HUDEP-2 (cell line): ENCODE data around the gene TSPAN31.
"Not testable (repeated sequence)": the region's sequence is repeated elsewhere in the genome, so short reads cannot be mapped to it uniquely, and the experiment has no call there.

ENCODE experiments used
- DNase-seq, 76 experiments: peaks; one replicate each; lab custom pipeline; 2025; ENCODE audit not compliant: unreplicated experiment in 76 of 76; lab: John Stamatoyannopoulos, UW

The TSPAN31 gene

DNA sequence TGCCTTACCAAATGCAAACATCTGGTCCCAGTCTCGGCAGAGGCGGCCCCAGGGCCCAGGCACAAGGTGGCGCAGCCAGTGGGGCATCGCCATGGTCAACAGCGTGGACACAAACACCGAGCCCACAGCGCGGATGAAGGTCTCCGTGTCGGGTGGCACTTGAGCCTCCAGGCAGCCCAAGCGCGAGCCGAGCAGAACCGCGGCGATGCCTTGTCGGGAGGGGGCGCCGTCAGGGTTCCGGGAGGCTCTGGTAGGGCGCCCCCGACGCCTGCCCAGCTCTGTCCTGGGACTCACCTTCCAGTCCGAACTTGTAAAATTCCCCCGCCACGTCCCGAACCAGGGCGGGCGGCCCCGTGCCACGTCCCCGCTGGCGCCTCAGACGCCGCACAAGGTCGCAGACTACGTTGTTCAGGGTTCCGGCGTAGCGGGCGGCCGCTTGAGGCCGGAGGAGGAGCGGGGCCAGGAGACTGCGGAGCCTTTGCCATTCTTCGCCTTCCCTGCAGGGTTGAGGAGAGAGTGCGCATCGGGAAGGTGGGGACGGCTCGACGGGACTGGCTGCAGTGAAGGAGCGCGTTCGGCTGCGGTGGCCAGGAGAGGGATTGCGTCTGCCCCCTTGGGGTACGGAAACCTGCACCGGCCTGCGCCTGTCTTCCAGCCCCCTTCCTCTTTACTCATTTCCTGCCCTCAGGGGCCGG lies 20.3 kb downstream of the TSPAN31 start:
- peak in 45 of 76 experiments; percentile 7 to 61 (median 32) for DNase-seq

DNA sequence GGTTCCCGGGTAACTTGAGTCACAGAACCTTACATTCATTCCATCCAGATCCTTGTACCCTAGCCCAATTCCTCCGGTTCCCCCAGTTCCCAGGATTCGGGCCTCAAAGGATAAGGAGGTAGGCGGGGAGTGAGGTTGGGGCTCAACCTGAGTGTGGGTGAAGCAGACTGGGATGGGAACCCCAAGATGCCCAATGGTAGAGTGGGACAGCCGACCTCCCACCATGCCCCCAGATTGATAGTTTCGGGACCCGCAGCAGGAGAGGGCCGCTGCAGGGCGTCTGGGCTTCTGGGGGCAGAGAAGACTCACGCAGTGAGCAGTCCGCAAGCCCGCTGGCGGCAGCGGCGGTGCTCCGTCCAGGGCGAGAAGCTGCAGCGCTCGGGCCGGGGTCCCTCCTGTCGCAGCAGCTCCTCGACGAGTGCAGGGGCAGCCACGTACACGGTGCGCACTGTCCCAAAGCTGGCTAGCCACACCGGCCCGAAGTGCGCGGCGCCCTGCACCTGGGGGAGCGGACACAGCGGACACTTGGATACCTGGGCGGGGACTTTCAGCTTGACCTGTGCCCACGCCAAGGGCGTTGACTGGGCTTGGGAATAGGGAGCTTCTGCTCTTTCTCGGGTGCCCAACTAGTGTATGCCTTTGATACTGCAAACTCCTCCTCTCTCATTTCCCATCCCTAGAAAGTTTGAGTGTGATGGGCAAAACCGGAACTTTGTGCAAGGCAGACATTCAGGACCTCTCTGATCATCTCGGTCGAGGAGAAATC lies 21.0 kb downstream of the TSPAN31 start:
- DNase-seq, result peak in 1 of 76 experiments; percentile 34

DNA sequence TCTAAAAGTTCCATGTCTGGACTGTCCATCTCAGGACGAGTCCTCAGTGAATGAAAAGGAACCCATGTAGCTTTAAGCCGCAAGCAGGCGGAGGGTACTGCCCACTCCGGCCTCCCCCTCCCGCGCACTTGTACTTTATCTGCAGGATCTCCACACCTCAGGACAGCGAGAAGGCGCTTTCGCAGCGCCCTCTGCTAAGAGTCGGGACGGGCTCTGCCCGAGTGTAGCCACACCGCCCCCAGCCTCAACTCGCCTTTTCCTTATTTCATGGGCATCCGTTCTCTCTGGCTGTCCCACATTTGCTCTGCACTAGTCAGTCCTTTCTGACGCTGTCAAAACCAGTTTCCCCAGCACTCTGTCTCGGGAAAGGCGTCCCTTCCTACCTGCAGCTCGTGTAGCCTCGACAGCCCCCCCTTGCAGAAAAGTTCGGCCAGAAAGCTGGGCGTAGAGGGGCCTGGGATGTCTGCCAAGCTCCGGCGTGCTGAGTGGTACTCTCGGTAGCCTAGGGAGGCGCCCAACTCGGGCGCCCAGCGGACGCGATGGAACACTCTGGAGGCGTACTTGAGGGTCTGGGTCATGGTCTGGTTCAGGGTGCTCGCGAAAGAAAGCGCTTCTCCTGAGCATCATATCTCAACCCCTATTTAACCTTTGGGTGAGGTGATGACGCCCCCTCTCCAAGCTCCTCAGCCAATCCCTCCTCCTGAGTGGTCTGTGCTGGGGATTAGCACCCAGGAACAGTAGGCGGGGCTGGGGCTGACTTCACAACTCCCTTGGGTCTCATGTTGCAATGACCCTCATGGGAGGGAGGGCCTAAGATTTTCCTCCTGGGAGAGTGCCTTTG lies 21.8 kb downstream of the TSPAN31 start, which contains the start of gene CYP27B1:
Gene CYP27B1, minus strand, starts transcription at position 615 of the 841 bp plus-strand sequence. Its CDS starts 37 bp downstream, at position 578.
- peak in 25 of 76 experiments; percentile 10 to 43 (median 29) for DNase-seq

DNA sequence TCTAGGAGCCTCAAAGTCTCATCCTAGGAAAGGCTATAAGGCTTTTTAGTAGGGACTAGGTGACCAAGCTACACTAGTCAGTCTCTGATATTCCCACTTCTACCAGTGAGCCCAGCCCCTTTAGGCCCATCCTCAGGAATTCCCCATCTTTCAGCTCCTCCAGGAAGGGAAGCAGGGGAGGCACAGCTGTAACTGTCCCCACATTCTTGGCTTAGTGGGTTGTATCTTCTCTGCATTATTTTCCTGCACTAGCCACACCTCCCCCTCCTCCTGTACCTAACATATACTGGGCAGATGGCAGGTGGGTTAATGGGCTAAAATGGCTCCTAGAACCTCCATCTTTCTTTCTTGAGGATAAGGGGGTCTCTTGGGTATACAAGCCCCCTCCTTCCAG lies 22.5 kb downstream of the TSPAN31 start:
- DNase-seq, result no peak

DNA sequence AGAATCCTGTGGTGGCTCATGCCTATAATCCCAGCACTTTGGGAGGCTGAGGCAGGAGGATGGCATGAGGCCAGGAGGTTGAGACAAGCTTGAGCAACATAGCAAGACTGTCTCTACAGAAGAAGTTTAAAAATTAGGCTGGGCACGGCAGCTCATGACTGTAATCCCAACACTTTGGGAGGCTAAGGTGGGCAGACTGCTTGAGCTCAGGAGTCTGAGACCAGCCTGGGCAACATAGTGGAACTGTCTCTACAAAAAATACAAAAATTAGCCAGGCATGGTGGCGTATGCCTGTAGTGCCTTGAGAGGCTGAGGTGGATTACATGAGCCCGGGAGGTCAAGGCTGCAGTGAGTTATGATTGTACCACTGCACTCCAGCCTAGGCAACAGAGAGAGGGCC lies 23.0 kb downstream of the TSPAN31 start:
- no peak for DNase-seq

DNA sequence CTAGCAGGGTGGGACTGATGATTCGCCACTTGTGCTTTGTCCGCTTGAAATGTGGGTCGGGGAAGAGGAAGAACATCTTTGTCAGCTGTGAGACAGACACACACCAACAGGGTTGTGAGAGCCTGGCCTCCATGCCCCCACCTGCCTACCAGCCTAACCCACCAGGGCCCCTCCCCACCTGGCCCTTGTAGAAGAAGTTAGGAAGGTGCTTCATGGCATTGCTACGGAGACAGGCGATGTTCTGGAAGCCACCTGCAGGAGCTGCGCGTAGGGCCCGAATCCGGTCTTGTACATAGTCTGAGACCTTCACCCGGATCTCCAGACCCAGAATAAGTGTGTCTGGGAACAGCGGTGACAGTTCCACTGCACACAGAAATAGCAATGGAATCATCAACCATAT lies 24.8 kb downstream of the TSPAN31 start:
- DNase-seq, result no peak

DNA sequence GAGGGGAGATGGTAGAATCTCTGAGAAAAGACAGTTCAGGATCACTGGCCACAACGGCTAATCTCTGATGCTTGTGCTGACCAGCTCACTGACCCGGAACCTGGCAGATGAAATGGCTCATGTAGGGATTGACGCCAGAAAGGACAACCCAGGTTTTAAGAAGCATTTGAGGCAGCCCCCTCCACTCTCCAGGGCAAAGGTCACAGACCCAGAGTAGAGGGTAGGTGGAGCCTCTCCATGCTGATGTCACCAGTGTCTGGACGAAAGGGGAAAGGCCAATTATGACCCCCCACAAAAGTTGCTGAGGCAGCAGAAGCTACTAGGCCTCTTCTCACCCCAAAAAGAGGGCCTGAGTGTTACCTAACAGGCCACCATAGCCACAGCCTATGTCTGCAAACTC lies 25.9 kb downstream of the TSPAN31 start:
- DNase-seq, result no peak

DNA sequence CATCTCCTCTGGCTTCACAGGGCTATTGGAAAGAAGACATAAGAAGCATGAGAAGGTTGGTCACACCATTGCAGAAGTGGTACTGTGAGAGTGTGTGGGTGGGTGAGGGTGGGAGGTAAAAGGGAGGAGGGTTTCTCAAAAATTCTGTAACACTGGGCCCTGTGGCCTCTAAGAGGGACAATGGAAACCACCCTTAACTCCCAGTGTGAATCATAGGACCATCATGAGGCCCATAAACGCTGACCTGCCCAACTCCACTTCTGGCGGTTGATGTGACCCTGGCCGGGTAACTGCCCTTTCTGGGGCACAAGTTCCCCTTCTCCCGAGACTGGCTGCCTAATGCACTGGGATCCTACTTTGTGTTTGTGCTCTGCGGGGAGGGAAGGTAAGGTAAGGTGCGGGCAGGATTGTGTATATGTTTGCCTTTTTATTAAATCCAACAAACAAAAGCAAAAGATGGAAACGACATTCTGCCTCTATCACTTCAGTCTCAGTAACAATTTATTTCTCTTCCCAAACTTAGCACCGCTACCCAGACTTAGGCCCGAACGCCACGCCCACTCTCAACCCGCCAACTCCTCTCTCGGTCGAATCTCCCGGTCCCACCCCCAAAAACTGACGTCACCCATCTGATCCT lies 26.5 kb downstream of the TSPAN31 start:
- peak in 64 of 76 experiments; percentile 44 to 93 (median 86) for DNase-seq

DNA sequence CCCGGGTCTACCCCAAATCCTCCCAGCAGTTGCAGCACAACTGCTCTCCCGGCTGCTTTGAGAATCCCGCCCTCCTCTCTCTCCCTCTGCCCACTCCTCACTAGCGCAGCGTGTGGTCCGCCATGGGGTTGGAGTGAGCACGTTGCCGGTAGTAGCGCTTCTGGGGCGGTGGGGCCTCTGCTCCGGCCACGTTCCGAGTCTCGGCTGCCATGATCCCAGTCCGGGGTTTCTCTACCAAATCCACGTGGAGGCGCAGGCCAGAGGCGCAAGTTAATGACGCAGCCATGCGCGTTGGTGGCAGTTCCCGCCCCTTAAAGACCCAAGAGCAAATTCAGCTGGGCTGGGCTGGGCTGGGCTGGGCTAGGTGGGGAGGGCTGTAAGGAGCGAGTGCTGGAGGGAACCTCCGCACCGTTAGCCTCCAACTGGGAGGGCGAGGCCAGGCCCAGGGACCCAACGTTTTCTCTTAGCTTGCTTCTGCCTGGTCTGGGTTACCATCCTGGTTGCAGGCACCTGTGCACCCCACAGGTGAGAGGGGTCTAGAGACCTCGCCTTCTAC lies 27.1 kb downstream of the TSPAN31 start, which contains the start of gene METTL1:
Gene METTL1, minus strand, starts transcription at position 233 of the 556 bp plus-strand sequence. Its CDS starts 22 bp downstream, at position 211.
- DNase-seq, result peak; percentile 54 to 98 (median 92)

DNA sequence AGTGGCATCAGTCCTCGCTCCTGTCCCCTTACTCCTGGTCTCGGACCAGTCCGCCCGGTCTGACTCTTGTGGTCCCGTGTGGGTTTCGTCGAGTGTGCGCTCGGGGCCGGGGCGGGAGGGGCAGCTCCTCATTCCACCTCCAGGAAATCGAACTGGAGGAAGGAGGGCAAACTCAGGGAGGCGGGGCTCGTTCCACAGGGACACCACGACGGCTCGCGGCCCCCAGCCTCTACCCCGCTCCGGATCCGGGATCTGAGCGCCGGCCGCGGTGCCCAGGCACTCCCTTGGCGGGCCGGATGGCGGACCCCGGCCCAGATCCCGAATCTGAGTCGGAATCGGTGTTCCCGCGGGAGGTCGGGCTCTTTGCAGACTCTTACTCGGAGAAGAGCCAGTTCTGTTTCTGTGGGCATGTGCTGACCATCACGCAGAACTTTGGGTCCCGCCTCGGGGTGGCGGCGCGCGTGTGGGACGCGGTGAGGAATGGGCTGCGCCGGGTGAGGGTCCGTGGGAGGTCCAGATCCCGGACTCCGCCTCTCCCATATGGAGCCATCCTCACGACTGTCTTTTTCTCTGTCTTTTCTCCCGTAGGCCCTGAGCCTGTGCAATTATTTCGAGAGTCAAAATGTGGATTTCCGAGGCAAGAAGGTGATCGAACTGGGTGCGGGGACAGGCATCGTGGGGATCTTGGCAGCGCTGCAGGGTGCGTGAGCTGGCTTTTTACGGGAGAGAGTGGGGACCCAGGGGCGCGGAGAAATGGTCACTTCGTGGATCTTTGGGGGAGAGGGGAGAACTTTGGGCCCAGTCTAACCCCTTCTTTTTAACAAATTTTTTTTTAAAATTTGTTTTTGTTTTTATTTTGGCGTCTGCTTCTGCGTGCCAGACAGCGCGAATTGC lies 27.8 kb downstream of the TSPAN31 start, which contains the start of gene EEF1AKMT3:
Gene EEF1AKMT3, plus strand, starts transcription at position 186 of the 894 bp plus-strand sequence. Its CDS starts 111 bp downstream, at position 297.
- DNase-seq, result peak in 41 of 76 experiments; percentile 29 to 79 (median 52)

DNA sequence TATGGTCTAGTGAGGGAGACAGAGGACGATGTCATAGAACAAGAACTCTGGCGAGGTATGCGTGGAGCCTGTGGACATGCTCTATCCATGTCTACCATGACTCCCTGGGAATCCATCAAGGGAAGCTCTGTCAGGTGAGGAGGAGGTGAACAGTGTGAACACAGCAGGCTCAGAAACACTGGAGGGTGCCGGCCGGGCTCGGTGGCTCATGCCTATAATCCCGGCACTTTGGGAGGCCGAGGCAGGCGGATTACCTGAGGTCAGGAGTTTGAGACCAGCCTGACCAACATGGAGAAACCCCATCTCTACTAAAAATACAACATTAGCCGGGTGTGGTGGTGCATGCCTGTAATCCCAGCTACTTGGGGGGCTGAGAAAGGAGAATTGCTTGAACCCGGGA lies 29.8 kb downstream of the TSPAN31 start:
- DNase-seq, result not testable (repeated sequence)

DNA sequence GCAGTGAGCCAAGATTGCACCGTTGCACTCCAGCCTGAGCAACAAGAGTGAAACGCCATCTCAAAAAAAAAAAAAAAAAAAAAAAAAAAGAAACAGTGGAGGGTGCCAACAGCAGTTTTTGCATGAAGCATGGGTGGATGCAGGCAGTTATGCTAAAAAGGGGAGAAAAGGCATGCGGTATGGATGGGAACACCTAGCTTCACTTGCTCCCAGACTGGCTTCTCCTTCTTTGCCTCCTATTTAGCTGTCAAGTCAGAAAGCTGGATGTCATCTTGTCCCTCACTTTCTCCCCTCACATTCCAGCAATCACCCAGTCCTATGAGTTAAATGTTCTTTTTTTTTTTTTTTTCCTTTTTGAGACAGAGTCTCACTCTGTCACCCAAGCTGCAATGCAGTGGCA lies 30.2 kb downstream of the TSPAN31 start:
- no peak for DNase-seq

DNA sequence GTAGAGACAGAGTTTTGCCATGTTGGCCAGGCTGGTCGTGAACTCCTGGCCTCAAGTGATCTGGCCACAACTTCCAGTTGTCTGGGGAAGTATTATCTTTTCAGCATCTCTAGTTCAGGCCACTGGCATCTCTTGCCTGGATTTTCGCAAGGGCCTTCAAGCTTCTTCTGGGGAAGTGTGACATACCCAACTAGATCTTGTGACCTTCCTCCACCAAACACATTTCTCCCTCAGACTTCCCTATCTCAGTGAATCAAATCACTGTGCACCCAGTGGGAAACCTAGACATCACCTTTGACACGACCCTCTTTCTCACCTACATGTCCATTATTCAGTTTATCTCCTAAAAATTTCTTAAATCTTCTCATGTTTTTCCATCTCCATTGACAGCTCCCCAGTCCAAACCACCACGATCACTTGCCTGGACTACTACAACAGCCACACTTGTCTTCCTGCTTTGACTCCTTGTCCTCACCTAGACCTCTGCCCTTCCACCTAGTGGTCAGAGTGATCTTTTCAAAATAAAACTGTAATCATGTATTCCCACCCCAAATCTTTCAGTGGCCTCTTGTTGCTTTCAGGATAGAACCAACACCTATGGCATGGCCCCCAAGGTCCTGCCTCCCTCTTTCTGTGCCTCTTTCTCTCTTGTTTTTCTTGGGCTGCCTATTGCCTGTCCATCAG lies 30.9 kb downstream of the TSPAN31 start:
- peak in 5 of 76 experiments; percentile 12 to 27 (median 15) for DNase-seq

DNA sequence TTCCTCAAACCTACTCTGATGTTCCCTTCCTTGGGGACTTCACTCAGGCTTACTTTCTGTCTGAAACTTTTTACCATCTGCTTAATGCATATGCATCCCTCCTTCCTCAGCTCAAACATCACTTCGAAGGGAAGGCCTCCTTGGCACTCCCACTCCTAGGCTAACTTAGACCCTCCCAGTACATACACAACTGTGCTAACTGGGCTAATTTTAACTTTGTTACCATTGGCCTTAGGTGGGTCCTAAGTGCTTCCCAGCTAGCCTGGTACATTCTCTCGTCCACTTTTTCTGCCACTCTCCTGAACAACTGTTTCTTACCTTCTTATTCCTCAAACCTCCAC lies 31.4 kb downstream of the TSPAN31 start:
- no peak for DNase-seq

DNA sequence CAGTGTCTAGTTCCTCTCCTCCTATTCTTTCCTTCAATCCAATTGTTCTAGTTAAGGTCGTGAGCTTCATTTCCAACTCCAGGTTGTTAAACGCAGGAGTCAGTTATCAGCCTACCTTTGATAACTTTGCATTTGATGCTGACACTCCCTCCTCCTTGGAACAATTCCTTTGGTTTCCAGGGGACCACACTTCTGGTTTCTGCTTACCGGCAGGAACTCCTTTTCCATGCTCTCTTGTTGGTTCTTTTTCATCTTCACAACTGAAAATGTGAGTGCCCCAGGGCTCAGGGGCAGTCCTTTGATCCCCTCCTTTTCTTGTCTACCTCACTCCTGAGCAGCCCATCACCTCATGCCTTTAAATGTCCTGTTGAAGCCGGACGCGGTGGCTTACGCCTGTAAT lies 32.5 kb downstream of the TSPAN31 start:
- DNase-seq, result no peak

DNA sequence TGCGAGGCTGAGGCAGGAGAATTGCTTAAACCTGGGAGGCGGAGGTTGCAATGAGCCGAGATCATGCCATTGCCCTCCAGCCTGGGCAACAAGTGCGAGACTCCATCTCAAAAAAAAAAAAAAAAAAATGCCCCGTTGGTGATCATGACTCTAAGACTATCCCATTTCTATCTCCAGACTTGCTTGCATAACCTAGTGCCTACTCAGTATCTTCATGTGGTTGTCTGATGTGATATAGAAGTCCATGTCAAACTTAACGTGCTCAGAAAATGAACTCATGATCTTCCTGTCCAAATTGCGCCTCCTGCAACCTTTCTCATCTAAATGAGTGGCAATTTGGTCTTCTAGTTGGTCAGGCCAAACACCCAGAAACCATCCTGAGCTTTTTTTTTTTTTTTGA lies 33.1 kb downstream of the TSPAN31 start:
- DNase-seq, result no peak

DNA sequence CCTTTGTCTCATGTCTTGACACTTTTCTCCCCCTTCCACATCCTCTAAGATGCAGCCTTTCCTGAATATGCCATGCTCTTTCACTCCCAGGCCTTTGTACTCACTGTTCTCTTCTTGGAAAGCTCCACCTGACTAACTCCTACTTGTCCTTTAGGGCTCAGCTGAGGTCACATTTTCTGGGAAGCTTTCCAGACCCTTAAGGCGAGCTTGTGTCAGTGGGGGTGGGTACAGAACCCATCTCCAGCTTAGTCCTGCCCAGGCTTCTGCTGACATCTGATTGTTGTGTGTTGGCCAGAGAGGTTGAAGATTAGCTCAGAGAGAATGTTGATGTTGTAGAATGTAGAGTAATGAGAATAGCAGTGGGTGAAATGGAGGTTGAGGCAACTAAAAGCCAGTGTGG lies 34.9 kb downstream of the TSPAN31 start:
- DNase-seq, result peak in 18 of 76 experiments; percentile 4 to 42 (median 19)

DNA sequence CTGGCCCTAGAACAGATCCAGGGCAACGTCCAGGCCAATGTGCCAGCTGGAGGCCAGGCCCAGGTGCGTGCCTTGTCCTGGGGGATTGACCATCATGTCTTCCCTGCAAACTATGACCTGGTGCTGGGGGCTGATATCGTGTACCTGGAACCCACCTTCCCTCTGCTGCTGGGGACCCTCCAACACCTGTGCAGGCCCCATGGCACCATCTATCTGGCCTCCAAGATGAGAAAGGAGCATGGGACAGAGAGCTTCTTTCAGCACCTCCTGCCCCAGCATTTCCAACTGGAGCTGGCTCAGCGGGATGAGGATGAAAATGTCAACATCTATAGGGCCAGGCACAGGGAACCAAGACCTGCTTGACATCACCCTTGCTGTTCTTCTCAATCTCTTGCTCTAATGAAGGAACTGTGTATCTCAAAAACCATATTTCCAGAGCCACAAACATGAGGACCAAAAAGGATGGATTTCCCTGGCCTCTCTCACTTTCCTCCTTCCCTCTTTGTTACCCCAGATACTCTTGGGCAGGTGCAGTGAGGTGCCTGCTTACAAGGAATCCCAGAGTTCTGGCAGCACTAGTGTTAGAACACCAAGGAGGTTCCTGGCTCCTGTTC lies 35.6 kb downstream of the TSPAN31 start:
- no peak for DNase-seq
